ENCODE results near the gene VEGFD.

VEGFD gene

DNA sequence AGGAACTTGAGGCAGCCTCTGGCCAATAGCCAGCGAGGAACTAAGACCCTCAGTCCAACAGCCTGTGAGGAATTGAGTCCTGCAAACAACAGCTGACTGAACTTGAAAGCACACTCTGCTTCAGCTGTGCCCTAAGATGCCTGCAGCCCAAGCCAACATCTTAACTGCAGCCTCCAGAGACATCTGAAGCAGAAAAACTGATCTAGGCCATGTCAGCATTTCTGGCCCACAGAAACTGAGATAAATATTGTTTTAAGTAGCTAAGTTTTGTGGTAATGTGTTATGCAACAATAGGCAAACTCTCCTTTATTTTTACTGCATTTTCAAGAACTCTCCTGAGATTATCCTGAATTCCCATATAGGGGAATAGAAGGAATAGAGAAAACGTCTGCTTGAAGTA lies 24.5 kb downstream of the VEGFD start:
- no peak for TF ChIP-seq CTCF (conservative IDR thresholded peaks at IDR 0.05)
- H3K27ac ChIP-seq, result no peak overlapping the region

DNA sequence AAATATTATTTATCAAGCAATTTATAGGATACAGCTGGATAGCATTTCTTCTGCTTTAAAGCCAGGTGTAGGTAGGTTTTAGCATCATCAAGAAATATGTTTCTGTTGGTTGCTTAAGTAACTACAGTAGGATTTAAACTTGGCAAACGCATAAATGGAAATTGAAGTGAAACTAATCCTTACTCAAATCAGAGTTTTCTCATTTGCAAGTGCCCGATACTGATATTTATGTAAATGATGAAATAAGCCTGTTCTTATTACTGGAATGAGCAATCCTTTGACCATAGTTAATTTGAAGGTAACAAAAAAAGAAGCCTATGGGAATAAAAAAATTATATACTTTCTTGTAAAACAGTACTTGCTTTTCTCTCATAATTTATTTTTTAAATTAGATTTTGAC lies 25.7 kb downstream of the VEGFD start:
- no peak for TF ChIP-seq CTCF (conservative IDR thresholded peaks at IDR 0.05)
- H3K27ac ChIP-seq, result no peak overlapping the region

DNA sequence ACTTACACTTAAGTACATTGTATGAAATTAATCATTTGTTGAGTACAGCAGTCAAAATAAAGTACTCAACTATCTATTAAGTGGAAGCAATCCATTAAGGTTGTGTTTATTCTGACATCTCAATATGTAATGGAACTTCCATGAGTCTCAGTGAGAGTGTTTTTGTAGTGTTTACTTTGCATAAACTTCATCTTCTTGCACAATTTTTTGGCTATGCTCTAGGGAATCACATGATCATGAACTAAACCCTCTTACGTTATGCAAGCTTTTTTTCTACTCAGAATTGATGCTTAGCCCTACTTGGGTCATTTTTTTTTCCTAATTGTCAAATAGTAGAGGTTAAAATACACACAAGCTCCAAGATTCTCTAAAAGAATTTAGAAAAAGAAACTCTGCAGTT lies 27.8 kb downstream of the VEGFD start:
- no peak for TF ChIP-seq CTCF (conservative IDR thresholded peaks at IDR 0.05)
- no peak overlapping the region for H3K27ac ChIP-seq

DNA sequence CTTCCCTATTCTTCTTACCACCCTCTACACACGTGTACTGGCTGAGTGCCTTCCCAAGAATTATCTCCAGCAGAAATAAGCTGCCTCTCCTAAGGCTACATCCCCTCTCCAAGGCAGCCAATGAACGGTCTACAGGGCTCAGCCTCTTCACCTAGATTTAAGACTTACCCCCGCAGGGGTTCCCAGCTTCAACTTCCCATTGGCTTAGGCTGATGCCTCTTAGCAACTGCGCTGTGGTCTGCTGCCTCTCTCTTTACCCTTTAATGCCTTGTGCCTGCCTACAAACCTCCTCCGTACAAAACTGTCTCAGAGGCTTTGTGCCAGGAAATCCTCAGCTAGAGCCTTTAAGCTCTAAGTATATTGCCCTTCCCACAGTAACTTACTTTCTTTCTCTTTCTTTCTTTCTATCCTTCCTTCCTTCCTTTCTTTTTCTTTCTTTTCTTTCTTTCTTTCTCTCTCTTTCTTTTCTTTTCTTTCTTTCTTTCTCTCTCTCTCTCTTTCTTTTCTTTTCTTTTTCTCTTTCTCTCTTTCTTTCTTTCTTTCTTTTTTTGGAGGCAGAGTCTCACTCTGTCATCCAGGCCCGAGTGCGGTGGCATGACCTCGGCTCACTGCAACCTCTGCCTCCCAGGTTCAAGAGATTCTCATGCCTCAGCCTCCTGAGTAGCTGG lies 33.8 kb downstream of the VEGFD start:
- no peak for TF ChIP-seq CTCF (conservative IDR thresholded peaks at IDR 0.05)
- peak overlapping the region; percentile 64 for H3K27ac ChIP-seq

GRCh38 chrX:15349046-15349445 lies 35.2 kb downstream of the VEGFD start:
- TF ChIP-seq CTCF (conservative IDR thresholded peaks at IDR 0.05), result peak; percentile 76
- H3K27ac ChIP-seq, result peak overlapping the region; percentile 64

GRCh38 chrX:15345976-15346375 lies 38.2 kb downstream of the VEGFD start:
- no peak for TF ChIP-seq CTCF (conservative IDR thresholded peaks at IDR 0.05)
- no peak overlapping the region for H3K27ac ChIP-seq

DNA sequence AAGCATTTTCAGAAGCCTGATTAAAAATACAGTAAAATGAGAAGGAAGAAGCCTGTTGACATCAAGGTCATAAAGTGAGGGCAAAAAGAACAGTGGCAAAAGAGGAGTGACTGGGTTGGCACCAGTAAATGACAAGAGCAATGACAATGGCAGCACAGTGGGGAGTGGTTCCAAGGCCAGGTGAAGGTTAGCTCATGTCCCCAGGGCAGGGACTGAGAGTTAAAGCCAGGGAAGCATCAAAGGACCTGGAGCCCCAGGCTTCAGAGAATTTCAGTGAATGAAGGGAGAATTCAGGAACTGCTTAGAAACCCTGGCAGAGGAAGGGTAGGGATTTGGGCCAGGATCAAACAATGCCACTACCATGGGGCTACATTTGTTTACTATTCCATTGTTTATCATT lies 40.1 kb downstream of the VEGFD start:
- no peak overlapping the region for H3K27ac ChIP-seq
- TF ChIP-seq CTCF (conservative IDR thresholded peaks at IDR 0.05), result no peak
